ENCODE measurements around the gene ADARB1.

ADARB1 gene

DNA sequence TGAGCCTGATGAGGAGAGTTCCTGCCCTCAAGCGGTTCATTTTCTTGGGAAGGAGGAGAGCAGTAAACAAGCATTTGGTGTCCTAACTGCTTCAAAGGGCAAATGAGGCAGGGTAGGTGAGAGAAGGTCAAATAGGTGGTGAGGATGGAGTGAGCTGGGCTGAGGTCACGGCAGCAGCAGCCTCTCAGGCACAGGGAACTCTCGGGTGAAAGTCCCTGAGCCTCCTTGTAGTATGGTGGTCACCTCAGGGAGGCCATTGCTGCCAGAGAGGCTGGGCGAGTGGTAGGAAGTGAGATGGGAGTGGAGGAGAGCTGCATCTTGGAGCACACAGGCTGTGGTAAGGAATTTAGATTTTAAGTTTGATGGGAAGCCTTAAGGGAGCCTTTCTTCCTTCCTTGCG is 4.0 kb downstream of the ADARB1 start:
- no peak for DNase-seq

DNA sequence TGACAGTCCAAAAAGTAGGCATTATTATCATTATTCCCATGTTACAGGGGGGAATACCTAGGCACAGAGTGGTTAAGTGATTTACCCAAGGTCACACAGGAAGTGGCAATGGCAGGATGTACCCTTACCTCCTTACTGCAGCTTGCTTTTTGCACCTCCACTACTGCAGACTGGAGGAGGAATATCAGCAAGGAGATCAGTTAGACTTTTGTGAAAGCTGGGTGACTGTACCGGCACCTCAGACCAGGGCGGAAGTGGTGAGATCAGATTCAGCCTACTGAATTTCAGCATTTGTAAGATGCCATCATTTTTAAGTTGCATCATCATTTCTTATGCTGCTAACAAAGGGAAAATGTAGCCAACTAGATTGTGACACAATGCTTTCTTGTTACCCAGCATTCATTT is 4.5 kb downstream of the ADARB1 start:
- DNase-seq, result no peak

DNA sequence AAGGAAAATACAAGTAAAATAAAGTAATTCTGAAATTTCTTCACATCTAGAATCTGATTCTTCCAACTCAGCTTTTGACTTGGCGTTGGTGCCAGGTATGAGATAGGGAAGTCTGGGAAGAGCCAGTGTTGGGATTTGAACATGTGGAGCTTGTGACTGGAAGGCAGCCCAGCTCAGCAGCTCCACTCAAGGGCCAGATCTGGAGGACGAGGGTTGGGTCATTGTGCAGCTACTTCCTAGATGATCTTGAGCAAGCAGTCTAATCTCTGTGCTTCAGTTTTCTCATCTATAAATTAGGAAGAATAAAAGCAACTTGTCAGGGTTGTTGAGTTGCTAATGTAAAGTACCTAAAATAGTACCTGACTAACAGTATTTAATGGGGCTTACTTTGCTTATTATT is 5.0 kb downstream of the ADARB1 start:
- no peak for DNase-seq

DNA sequence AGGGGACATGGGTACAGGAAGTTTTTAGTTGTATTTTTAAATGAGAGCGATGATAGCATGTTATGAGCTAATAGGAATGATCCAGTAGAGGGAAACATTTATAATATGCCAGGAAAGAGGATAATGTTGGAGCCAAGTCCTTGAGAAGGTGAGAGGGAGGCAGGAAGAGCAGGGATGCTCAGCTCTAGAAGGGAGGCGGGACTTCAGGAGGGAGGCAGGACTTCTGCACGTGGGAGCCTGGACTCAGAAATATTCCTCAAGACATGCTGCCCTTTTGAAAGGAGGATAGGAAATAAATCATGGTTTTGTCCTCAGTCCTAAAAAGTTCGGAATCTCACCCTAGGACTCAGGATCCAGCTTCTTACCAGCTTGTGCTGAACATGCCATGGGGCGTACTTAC is 5.9 kb downstream of the ADARB1 start:
- DNase-seq, result no peak

DNA sequence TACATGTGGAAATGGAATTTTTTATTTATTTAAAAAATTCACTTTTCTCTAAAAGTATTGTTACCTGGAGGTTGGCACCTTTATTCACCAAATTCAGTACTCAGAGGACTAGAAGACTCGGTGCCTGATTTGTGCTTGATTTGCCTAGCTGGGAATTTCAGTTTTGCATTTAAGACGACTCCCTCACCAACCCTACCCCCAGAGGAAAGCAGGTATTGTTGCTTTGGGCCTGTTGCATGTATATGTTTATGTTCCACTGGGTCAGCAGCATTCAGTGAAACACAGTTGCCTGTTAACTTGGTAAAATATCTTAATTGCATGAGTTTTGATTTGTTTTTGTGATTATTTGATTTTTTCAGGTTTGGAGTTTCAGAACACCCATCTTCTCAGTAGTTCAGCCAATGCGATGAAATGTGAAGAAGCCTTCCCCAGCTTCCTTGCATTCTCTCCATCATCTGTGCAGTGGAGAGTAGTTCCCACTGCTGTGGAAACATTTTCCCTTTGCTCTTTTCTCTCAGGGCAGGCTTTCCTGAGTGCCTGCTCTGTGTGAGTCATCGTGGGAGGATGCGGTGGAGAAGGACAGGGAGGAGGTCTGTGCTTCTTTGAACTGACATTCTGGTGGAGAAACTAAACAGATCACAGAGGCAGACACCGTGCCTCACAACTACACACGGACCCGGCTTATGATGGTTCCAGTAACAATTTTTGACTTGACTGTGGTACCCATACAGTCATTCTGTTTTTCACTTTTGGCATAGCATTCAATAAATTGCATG is 6.4 kb downstream of the ADARB1 start:
- DNase-seq, result no peak

DNA sequence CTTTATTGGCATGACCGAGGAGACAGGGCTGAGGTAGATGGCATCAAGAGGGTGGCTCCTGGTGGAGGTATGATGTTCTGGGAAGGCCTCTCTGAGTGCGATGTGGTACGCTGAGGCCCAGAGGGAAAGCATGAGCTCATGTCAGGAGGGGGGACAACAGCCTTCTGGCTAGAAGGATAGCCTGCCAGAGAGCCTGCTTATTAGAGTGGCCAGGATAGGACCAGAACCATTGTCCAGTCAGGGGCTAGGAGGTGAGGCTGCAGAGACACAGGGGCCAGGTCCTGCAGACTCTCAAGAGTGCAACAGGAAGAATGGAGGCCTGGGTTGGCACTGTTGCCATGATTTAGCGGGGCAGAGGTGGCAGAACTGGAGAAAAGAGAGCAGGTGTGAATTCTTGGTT is 7.3 kb downstream of the ADARB1 start:
- DNase-seq, result no peak

DNA sequence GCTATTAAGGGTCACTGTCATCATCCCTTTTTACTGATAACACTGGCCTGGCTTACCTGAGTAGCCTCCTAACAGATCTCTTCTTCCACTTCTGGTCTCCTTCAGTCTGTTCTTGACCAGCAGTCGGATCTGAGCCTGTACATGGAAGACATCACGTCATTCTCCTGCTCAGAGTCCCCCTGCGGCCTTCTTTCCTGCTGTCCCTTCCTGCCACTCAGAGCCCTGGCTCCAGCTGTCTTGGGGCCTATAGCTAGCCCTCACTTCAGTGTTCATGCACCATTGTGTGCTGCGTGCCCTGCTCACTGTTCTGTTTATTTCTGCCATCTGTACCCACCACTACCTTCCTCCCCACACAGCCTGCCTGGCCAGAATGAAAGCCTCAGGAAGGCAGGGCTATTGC is 8.4 kb downstream of the ADARB1 start:
- DNase-seq, result no peak

DNA sequence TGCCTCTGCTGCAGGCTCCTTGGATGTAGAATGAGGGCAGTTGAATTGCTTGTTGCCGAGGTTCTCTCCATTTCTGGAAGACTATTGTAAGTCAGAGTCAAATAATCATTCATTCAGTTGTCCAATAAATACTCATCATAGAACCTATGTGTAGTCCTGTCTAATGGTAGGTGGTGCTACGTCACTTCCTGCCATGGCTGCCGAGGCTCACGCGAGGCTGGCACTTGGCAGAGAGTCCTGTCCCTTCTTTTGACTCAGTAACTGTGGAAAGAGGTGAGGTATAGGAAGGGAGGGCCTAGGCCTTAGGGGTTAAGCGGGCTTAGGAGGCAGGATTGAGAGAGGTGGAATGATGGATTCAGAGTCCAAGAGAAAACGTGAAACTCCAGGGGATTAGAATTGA is 9.7 kb downstream of the ADARB1 start:
- DNase-seq, result no peak

DNA sequence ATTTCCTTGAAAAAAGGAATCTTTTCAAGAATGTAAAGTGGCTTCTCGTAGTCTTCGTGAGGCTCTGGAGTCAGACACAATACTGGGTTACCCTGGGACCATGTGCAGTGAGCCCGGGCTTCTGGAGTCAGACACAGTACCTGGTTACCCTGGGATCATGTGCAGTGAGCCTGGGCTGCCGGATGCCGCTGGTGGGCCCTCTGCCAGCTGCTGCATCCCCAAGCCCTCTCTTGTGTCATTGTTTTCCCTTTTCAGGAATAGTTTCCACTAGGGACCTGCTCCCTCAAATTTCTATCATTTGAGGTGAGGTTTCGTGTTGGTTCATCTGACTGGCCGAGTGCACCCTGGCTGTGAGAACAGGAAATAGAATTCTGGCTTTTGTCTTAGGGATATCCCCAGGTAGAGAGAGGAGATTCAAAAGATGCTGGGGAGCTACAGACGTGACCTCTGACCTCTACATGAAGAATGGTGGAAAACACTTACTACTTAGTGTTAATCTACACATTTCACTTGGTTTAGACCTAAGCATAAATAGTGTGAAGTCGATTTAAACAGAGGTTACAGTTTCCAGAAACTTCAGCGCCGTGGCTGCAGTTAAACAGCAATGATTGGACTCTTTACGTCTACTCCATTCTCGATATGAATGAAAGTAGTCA is 10.6 kb downstream of the ADARB1 start:
- DNase-seq, result no peak

DNA sequence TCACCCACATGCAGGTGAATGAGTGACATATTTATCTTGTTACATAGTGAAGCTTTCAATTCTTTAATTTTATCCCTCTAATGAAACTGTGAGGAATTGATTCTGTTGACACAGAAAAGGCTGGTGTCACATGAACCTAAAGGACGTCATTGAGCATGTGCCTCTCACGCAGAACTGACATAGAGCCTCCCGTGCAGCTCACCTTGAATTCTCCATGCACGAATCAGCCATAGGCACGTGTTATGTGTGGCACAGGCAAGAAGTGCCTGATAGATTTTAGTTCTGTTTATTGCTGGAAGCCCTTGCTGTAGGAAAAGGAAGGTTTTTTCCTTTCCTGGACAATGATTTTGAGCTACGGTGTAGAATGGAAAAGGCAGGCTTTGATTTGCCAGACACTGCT is 11.3 kb downstream of the ADARB1 start:
- no peak for DNase-seq

DNA sequence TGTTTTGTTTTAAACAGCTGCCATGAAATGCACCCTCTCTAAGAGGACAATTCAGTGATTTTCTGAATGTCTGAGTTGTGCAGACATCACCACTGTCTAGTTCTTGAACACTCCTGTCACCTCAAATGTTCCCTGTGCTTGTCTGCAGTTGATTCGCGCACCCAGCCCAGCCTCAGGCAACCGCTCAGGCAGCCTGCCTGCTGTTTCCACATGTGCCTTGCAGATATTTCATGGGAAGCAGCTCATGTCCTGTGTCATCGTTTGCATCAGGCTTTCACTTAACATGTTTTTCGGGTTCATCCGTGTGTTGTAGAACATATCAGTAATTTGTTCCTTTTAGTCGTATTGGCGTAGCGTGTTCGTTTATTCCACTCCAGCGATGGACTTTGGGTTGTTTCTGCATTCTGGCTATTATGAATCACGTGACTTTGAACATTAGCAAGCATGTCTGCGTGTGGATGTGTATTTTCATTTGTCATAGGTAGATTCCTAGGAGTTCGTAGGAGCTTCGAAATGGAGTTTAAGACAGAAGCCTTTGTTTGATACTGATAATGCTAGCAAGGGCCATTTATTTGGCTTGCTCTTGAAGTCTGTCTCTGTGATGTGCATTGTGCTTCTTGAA is 12.1 kb downstream of the ADARB1 start:
- no peak for DNase-seq

DNA sequence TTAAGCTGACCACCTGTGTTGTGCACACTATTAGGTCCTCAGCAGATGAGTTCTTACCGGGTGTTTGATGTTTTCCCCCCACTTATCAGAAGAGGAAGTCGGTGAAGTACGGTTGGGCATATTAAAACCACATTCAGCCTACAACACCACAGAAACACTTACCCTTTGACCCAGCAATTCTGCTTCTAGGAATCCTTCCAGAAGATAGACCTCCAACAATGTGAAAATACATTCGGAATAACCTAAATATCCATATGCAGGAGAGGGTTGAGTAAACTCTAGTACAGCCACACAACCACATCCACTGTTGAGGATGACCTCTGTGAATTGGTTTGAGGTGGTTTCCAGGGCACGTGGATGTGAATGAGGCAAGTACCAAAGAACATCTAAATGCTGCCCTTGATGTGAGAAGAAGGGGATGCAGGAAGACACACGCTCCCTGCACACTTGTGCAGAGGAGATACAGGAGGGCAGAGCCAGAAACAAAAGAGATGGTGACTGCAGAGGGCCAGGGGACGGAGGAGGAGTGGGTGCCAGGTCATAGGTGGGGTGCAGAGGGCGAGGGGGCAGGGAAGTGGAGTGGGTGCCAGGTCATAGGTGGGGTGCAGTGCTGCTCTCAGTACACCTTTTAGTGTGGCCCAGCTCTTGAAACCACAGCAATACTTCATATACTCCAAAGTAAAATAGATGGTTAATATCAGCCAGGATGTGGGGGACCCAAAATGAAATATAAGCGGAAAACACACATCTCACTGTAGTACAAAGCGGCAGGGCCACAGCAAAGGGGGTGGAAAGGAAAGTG is 12.8 kb downstream of the ADARB1 start:
- no peak for DNase-seq

DNA sequence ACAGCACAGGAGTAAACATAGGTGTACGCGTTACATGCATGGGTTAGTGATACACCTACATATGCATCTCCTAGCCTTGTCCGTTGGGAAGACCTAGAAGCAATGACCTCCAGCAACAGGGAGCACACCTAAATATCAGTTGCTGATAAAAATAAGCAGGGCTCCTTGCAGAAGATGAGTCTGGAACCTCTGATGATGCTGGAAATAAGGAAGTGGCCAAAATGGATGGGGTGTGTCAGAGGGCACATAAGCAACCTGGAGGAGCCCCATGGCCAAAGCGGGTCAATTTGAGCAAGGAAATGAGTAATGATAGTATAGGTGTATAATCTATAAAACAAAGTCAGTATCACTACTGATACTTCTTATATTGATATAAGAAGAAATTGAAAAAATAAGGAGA is 13.7 kb downstream of the ADARB1 start:
- DNase-seq, result no peak

DNA sequence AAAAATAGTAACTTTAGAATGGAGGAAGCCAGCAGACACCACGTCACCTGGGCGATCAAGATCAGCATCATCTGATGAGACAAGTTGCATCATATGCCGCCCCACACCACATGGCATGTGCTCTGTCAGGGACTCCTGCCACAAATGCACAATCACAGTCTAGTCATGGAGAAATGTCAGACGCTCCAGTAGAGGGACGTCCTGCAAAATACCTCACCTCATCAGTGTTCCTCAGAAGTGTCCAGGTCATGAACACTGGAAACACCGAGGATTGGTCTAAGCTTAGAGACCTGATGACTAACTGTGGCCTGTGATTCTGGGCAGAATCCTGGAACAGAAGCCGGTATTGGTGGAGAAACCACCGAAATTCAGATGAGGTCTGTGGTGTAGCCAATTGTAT is 14.3 kb downstream of the ADARB1 start:
- DNase-seq, result no peak

DNA sequence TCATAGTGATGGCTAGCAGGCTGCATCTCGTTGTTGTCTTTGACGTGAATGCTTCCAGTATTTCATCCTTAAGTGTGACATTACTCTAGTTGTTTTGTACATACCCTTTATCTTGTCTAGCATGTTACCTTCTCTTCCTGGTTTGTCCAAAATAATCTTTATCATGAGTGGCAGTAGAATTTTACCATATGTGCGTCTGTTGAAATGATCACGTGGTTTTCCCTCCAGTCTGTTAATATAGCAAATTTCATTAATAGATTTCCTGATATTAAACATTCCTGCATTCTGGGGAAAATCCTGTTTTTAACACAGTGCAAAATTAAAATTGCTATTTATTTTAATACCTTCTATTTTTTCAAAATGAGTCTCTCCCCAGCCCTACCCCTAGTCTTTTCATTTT is 15.6 kb downstream of the ADARB1 start:
- no peak for DNase-seq

DNA sequence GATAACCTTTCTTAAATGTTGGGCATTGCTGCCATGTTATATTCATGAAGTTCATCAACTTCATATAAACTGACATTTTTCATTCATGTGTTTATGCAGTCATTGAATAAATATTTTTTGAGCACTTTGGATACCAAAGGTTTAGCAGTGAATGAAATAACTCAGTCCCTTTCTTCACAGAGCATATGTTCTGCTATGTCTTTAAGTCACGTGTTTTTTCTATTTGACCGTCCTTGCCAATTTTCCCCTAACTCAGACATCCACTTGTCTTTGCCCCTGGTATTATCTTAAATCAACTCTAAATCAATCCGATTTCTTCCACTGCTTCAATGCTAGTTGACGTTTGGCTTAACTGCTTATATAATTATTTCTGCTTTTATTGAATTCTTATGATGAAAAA is 16.6 kb downstream of the ADARB1 start:
- no peak for DNase-seq

DNA sequence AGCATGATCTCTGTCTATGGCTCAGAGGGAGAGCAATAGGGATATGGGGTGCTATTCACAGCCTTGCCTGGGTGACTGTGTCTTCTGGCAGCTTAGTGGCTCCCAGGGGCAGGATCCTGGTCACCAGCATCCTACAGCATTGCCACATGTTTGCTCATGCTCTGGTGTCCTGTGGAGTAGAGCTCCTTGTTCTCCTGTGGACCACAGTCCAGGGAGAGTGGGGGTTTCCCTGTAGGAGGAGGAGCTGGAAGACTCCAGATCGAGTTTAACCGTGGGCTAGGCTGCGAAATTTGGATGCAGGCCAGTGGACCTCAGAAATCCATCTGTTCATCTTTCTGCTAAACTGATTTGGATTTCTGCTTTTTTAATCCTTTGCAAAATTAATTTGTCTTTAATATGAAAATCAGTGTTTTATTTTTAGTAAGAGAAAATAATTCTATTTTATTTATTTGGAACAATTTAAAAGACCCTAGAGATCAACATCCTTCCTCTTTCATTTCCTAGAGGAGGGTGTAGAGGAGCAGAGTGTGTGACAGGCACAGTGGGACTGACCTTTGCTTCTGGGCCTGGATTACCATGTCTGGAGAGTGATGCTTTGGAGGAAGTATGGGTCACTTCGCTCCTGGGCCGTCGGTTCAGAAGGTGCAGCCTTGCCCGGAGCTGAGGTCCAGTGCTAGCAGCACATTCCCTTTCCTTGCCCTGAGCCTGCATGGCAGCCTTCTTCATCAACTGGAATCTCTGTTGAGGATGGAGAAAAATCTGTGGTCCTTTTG is 17.4 kb downstream of the ADARB1 start:
- no peak for DNase-seq

DNA sequence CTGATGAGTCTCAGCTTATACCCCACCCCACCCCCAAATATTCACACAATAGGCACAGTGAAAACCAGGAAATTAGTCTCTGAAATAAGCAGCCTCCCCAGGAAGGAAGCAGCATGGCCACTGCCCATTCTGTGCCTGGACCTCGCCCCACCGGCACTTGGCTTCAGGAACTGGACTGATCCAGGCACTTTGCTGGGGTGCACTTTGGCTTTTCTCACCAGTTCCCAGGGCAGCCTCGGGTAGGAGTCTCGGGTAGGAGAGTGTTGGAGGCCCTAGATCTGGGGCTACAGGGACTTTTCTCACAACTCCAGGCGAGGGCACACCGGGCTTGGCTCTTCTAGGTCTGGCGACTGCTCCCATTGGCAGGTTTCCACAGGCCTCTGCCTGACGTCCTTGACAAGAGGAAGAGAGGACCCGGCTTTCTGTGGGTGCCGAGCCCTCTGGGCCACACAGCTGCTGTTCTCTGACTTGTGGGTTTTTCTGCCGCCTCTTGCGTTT is 18.7 kb downstream of the ADARB1 start:
- no peak for DNase-seq

DNA sequence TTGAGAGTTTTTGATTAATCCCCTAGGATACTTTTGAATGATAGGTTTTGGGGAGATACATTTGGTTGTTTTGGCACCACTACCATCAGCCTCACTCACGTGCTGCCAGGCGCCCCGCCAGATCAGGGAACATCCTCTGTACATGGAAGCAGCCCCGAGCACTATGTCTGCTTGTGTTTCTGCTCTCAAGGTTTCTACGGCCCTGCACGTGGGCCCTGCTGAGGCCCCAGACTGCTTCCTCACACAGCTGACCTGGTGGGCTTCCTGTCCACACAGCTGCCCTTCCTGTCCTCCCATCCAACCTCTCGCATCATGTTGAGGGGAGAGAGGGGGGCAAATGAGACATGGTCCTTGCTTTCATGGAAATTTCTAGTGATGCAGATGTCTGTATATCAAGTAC is 20.0 kb downstream of the ADARB1 start:
- DNase-seq, result no peak

DNA sequence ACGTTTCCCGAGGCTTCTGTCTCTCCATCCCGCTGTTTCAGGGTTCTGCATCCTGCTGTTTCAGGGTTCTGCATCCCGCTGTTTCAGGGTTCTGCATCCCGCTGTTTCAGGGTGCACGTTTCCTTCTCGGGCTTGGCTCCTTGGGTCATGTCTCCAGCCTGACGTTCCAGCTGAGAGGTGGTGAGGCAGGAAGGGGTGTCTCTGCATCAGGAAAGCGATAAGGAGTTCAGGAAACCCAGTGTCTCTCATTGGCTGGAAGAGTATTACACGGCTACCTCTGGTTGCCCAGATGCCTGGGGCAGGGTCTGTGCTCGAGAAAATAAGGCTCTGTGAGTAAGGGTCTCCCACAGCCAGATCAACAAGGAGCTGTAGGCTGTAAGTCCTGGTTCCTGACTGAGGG is 21.1 kb downstream of the ADARB1 start:
- no peak for DNase-seq

DNA sequence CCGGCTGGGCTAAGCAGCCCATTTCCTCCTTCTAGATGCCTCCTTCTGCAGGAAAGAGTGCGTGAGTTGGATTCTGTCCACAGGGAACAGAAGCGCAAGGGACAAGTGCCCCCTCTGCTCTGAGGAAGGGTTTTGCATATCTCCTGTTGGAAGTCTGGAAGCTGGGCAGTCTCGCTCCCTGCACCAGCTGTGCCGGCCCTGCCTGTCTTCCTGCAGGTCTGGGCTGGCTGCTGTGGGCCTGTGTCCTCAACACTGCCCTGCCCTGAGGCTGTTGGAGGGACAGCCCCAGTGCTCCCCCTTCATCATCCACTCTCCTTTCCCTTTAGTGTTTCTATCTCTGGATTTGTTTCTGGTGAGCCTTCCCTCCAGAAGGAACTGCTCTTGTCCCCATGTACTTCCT is 21.8 kb downstream of the ADARB1 start:
- DNase-seq, result no peak

DNA sequence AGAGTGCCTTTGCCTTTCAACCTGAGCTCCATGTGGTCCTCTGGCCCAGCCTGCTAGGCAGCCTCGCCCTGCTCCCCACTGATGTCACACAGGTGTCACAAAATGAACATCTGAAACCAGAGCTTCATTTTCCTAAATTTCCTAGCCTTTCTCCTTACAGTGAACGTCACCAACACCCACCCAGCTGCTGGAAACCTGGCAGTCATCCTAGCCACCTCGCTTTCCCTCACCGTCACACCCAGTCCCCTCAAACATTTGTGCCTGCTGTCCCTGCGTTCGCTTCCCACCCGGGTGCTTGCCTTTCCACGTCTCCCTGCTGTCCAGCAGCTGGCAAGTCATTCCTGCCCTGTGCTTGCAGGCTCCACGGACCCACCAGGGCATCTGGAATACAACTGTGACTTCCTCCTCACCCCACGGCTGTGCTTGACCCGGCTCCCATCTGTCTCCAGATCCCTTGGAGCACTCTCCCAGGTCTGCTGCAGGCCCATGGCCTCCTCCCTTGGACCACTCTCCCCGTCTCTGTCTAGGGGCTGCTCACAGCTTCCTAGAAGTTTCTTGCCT is 23.5 kb downstream of the ADARB1 start:
- DNase-seq, result no peak

All from KG1 (cell line).